GM19328 (cell line): ENCODE measurements around the gene NT5DC4.

ENCODE experiments used
- ATAC-seq: cut with Tn5 transposase; IDR thresholded peaks from one replicate; pipeline ENCODE4 v1.9.1; 2021; ENCODE audit warnings: mild to moderate bottlenecking, moderate library complexity; ENCODE audit not compliant: unreplicated experiment

NT5DC4 gene

DNA sequence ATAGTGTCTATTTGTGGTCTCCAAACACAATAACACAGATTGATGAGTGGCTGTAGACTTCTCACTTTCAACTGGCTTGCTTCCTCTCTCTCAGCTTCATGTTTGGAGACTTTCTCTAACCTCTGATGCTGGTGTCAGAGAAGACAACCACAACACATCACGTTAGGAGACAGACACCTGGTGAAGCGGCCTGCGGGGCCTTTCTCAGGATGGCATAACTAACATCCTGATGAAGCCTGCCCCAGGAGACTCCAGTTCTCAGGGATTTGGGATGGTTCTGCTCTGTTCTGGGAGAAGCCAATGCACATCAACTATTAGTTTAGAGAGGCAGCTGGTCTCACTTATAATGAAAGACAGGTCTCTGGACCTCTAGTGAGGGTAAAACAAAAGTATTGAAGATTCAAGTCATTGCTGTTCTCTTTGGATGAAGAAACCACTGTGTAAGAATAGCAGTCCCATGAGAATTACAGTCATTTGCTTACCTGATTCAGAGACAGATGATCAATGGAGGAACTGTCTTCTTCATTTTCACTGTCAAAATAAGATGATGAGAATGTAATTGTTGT, 61.5 kb downstream of the NT5DC4 start:
- peak; percentile 74 for ATAC-seq

DNA sequence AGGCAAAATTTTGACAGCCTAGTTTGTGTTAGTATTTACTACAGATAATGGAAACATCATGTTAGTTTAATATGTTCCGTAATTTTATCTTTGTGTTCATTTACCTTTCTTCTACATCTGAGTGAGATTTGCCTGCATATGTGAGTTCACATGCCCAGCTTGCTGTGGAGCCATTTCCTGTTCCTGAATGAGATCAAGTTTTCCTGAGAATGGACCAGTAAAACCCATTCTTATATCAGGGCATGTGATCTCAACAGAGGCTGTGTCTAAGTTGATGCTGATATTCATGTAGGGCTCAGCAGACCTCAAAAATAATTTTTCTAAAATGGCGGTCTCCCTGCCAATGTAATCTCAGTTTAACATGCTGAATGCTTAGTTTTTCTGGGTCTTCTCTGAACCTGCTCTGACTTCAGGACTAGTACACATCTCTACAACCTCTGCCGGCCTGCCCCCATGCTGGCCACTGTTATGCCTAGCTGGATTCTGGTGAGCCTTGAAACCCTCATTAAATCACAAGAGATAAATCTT, 62.4 kb downstream of the NT5DC4 start:
- no peak for ATAC-seq

DNA sequence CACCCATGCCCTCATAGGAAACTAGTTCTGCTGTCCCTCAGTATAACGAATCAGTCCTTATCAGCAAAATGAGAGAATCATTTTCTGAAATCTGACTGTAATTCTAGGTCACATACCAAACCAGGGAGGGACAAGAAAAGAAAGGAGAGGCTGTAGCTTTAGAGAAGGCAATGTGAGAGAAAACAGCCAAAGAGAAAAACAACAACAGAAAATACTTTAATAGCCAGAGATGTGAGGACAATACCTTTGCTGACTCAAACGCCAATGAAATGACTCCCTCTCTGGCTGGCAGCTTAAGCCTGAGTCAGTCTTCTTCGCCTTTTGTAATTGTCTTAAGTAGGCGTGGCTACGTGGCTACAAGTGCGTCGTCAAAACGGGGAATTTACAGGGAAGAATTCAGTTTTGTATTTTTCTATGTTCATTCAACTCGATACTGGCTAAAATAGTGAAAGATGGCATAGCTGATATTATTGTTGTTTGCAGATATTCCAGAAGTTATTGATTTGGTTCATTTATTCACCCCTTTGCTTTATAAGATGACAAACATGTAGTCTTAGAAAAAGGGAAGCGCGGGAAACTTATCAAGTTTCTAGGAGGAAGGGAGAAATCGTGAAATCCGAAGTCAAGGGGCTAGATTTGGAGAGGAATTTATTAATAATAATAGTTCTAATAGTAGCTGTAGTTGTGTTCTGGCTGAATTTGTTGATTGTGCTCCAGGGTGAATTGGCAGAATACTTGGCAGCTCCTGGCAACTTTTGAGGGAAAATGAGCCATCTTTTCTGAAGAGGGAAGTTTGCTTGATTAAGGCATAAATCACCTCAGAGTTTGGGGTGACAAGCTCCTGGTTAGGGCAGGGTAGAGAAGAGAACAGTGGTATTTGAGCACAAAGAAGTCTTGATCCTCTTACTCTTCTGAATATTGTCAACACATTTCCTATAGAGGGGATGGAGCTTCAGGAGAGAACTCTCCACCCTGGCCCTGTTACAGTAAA, 63.7 kb downstream of the NT5DC4 start, which contains the start of gene IL1A:
Gene IL1A (minus strand): TSS at position 295 of the 991 bp plus-strand sequence. CDS start 723 bp downstream, outside the sequence.
- no peak for ATAC-seq

DNA sequence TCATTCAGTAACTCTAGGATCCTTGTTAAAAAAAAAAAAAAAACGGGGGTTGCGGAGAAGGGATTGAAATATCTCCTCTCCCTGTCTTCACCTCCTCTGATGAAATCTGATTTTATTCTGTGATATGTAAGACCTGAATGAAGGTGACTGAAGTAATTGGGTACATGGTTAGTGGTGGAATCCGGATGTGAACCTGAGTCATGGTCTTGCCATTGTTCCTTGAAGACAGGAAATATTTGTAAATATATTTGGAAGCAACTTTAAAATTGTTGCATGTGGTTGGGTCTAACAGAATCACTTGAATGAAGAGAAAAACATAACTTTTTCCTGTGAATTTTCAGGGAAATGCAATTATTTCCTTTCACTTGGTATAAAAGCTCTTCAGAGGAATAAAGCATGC, 66.5 kb downstream of the NT5DC4 start:
- no peak for ATAC-seq

DNA sequence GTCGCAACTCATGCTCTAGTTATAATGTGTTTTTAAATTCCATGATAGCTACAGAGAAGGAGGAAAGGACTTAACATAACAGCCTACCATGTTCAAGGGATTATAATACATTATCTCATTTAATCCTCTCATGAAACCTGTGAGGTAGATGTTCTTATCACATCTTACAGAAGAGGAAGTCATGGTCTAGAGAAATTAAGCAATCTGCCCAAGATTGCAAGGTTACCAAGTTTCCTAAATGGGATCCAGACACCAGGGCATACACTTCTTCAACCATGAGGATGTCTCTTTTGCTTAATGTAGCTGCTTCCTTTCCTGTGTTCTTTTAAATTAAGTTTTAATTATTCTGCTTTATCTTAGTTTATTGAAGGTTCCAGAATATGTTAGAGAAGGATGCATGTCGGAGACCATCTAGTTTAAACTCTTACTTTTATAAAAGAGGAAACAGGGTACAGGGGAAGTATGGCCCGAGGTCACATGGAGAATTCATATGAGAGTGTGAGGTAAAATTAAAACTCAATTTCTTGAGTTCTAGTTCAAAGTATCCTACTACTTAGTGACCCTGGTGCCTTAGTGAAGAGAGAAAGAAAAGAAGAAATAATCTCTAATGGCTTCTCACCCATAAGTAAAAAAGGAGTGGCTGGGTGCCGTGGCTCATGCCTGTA, 67.0 kb downstream of the NT5DC4 start:
- no peak for ATAC-seq

DNA sequence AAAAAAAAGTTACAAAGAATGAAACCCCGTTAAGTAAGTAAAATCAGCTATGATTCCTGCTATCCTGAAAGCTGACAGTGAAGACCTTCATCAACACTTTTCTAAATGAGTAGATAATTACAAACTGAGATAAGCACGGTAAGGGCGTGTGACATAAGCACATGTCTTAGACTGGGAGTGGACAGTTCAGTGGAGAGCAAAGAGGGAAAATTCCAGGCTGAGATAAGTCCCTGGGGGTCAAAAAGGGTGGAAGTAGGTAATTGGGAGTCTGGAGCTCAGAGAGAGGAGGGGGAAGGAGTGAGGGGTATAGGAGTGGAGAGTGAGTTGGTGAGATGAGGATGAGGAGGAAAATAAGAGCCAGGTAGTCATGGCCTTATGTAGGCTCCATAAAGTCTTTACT, 67.8 kb downstream of the NT5DC4 start:
- ATAC-seq = no peak
